ENCODE data around the gene ADCK1. TPM values are rescaled to one million over a fixed set of nuclear protein-coding genes. Genes with fewer than 3 reads are reported as not detected.

The ADCK1 gene
- total RNA-seq, 1 experiment from 2014 or later: 12.2 TPM

GRCh38 chr14:77973246-77973645 lies 173.3 kb downstream of the ADCK1 start:
- Histone ChIP-seq H3K9me3 (ENCODE audit: control insufficient read depth, low read depth, low read length) (no peaks in the 10 kb centered on the region), H3K4me1 (ENCODE audit: insufficient read depth, low read length) (no peaks in the 10 kb centered on the region), H2BK120ac (ENCODE audit: low read depth, low read length, poor library complexity, severe bottlenecking) (no peak overlapping the region), H3K79me2 (ENCODE audit: insufficient read depth, low read length) (no peaks in the 10 kb centered on the region), H4K20me1 (ENCODE audit: control insufficient read depth, insufficient read depth, insufficient read length) (no peaks in the 10 kb centered on the region), H2BK20ac (ENCODE audit: low read depth, low read length, poor library complexity, severe bottlenecking) (no peak overlapping the region), H2AK5ac (ENCODE audit: insufficient read length, low read length) (no peak overlapping the region), H3K23me2 (ENCODE audit: insufficient read length, low read depth, low read length, poor library complexity, severe bottlenecking) (no peaks in the 10 kb centered on the region), H3K27me3 (ENCODE audit: insufficient read depth, low read length) (no peaks in the 10 kb centered on the region), H3K18ac (ENCODE audit: insufficient read length, low read depth, low read length) (no peak overlapping the region), H2BK5ac (ENCODE audit: insufficient read length, low read length) (no peak overlapping the region), H3K14ac (ENCODE audit: insufficient read depth, low read length) (no peak overlapping the region), H3K27ac (ENCODE audit: insufficient read length, low read depth, low read length) (no peak overlapping the region), H3T11ph (ENCODE audit: low read length) (no peak overlapping the region), H3K56ac (ENCODE audit: insufficient read length, low read depth, low read length) (no peak overlapping the region), H3K9ac (ENCODE audit: extremely low read depth, insufficient read length, low read length) (no peak overlapping the region), H3K4me2 (ENCODE audit: insufficient read depth, insufficient read length, low read length) (no peak overlapping the region), H4K5ac (ENCODE audit: insufficient read length, low read depth, low read length) (no peak overlapping the region), H4K8ac (replicated peaks; ENCODE audit: insufficient read length, low read depth, low read length) (no peak overlapping the region), H2AFZ (ENCODE audit: low read length) (no peak overlapping the region), H2BK12ac (ENCODE audit: insufficient read length, low read depth, low read length) (no peak overlapping the region), H3K4ac (ENCODE audit: low read depth, low read length) (no peak overlapping the region), H3K23ac (ENCODE audit: insufficient read length, low read depth, low read length) (no peak overlapping the region), H3K79me1 (ENCODE audit: insufficient read depth, low read depth, low read length, poor library complexity, severe bottlenecking) (no peaks in the 10 kb centered on the region), H2BK15ac (ENCODE audit: low read depth, low read length) (no peak overlapping the region), H4K91ac (ENCODE audit: insufficient read length, low read depth, low read length) (no peak overlapping the region)
- Mint-ChIP-seq H3K27me3 (ENCODE audit: low read depth) (peaks cover 10% of the 10 kb centered on the region; the same call in 1 of the 2 replicates), H3K4me1 (peaks cover 0 to 3% of the 10 kb centered on the region in 2 experiments; a peak in 2 of 4 replicates), H3K36me3 (ENCODE audit: insufficient read depth in 1 of 3, low read depth in 3 of 3) (no peaks in the 10 kb centered on the region), H3K27ac (no peak overlapping the region; a peak in 1 of 7 replicates), H3K9me3 (no peaks in the 10 kb centered on the region), H3K4me3 (no peak overlapping the region)
- no peak for DNase-seq
- no peak for TF ChIP-seq CTCF (conservative IDR thresholded peaks at IDR 0.05)
- WGBS (ENCODE audit: extremely low coverage, insufficient read length, low lambda C conversion rate): no CpG with 5 or more reads among the region's 5 CpGs
